SK-N-SH treated with all-trans-retinoic acid at 6 μM for 48 hours (cell line): Measurements from ENCODE around the gene ZIC5.

ENCODE experiments used
- ATAC-seq: fragments of 200-7000 bp; cut with Tn5 transposase; 3 replicates; pipeline ENCODE4 v1.9.1; 2020; ENCODE audit warnings: mild to moderate bottlenecking, moderate library complexity
- BACH2 ChIP-seq: fragments of 250-450 bp; sonication (Bioruptor Pico); IDR thresholded peaks from 2 replicates; pipeline ENCODE4 v1.9.0; 2021; ENCODE audit warnings: mild to moderate bottlenecking, borderline replicate concordance
- CSDC2 ChIP-seq: fragments of 250-450 bp; sonication (Bioruptor Pico); IDR thresholded peaks from 2 replicates; pipeline ENCODE4 v1.5.0; 2020; ENCODE audit warnings: mild to moderate bottlenecking, moderate library complexity
- CSRNP3 ChIP-seq: fragments of 250-450 bp; sonication (Bioruptor Pico); IDR thresholded peaks from 2 replicates; pipeline ENCODE4 v1.5.1; 2021; ENCODE audit warnings: mild to moderate bottlenecking, moderate library complexity
- ESRRG ChIP-seq: fragments of 250-450 bp; sonication (Bioruptor Pico); IDR thresholded peaks from 2 replicates; pipeline ENCODE4 v1.6.1; 2021; ENCODE audit warnings: mild to moderate bottlenecking
- GLIS3 ChIP-seq: fragments of 250-450 bp; sonication (Bioruptor Pico); IDR thresholded peaks from 2 replicates; pipeline ENCODE4 v1.5.0; 2020; ENCODE audit warnings: mild to moderate bottlenecking, moderate library complexity
- ISL1 ChIP-seq: fragments of 250-450 bp; sonication (Bioruptor Pico); IDR thresholded peaks from 2 replicates; pipeline ENCODE4 v2.1.2; 2022; ENCODE audit warnings: mild to moderate bottlenecking, moderate library complexity
- OSR1 ChIP-seq: fragments of 250-450 bp; sonication (Bioruptor Pico); IDR thresholded peaks from 2 replicates; pipeline ENCODE4 v1.8.0; 2022; ENCODE audit warnings: moderate library complexity, mild to moderate bottlenecking, inconsistent platforms
- POU6F1 ChIP-seq: fragments of 250-450 bp; sonication (Bioruptor Pico); IDR thresholded peaks from 2 replicates; pipeline ENCODE4 v1.8.0; 2021; ENCODE audit warnings: low read depth, mild to moderate bottlenecking, moderate library complexity, borderline replicate concordance
- PPARA ChIP-seq: fragments of 250-450 bp; sonication (Bioruptor Pico); IDR thresholded peaks from 2 replicates; pipeline ENCODE4 v1.5.0; 2020; ENCODE audit warnings: mild to moderate bottlenecking, borderline replicate concordance
- RARB ChIP-seq: fragments of 250-450 bp; sonication (Bioruptor Pico); IDR thresholded peaks from 2 replicates; pipeline ENCODE4 v1.8.0; 2021; ENCODE audit warnings: mild to moderate bottlenecking, moderate library complexity
- SNAI2 ChIP-seq: fragments of 250-450 bp; sonication (Bioruptor Pico); IDR thresholded peaks from 2 replicates; pipeline ENCODE4 v1.5.0; 2020; ENCODE audit warnings: mild to moderate bottlenecking, moderate library complexity
- TCF4 ChIP-seq: fragments of 250-450 bp; sonication (Bioruptor Pico); IDR thresholded peaks from 2 replicates; pipeline ENCODE4 v1.8.0; 2021; ENCODE audit warnings: mild to moderate bottlenecking, moderate library complexity, borderline replicate concordance
- TOX ChIP-seq: fragments of 250-450 bp; sonication (Bioruptor Pico); IDR thresholded peaks from 2 replicates; pipeline ENCODE4 v1.8.0; 2021; ENCODE audit warnings: mild to moderate bottlenecking, moderate library complexity, borderline replicate concordance
- TSHZ2 ChIP-seq: fragments of 250-450 bp; sonication (Bioruptor Pico); IDR thresholded peaks from 2 replicates; pipeline ENCODE4 v1.5.0; 2020; ENCODE audit warnings: mild to moderate bottlenecking, moderate library complexity
- ZC3H10 ChIP-seq: fragments of 250-450 bp; sonication (Bioruptor Pico); IDR thresholded peaks from 2 replicates; pipeline ENCODE4 v1.5.1; 2021; ENCODE audit warnings: mild to moderate bottlenecking, moderate library complexity
- ZFP3 ChIP-seq: fragments of 250-450 bp; sonication (Bioruptor Pico); IDR thresholded peaks from 2 replicates; pipeline ENCODE4 v1.5.0; 2020; ENCODE audit warnings: mild to moderate bottlenecking, moderate library complexity
- ZNF565 ChIP-seq: fragments of 450-650 bp; formaldehyde crosslinking; conservative IDR thresholded peaks from 2 replicates; pipeline ENCODE4 v1.5.0; 2020; ENCODE audit warnings: low read depth, mild to moderate bottlenecking, moderate library complexity
- ZNF70 ChIP-seq: fragments of 450-650 bp; formaldehyde crosslinking; IDR thresholded peaks from 2 replicates; pipeline ENCODE4 v1.5.0; 2020; ENCODE audit warnings: mild to moderate bottlenecking, moderate library complexity
- ZNF8 ChIP-seq: fragments of 450-650 bp; formaldehyde crosslinking; IDR thresholded peaks from 2 replicates; pipeline ENCODE4 v1.5.0; 2020; ENCODE audit warnings: mild to moderate bottlenecking, moderate library complexity
- TF ChIP-seq, protein P1 (sequence below): fragments of 250-450 bp; sonication (Bioruptor Pico); IDR thresholded peaks from 2 replicates; pipeline ENCODE4 v1.5.1; 2020; ENCODE audit warnings: low read depth, mild to moderate bottlenecking, moderate library complexity
- TF ChIP-seq, protein P2 (sequence below): fragments of 250-450 bp; sonication (Bioruptor Pico); IDR thresholded peaks from 2 replicates; pipeline ENCODE4 v1.8.0; 2020; ENCODE audit warnings: mild to moderate bottlenecking, moderate library complexity, borderline replicate concordance

The ZIC5 gene

DNA sequence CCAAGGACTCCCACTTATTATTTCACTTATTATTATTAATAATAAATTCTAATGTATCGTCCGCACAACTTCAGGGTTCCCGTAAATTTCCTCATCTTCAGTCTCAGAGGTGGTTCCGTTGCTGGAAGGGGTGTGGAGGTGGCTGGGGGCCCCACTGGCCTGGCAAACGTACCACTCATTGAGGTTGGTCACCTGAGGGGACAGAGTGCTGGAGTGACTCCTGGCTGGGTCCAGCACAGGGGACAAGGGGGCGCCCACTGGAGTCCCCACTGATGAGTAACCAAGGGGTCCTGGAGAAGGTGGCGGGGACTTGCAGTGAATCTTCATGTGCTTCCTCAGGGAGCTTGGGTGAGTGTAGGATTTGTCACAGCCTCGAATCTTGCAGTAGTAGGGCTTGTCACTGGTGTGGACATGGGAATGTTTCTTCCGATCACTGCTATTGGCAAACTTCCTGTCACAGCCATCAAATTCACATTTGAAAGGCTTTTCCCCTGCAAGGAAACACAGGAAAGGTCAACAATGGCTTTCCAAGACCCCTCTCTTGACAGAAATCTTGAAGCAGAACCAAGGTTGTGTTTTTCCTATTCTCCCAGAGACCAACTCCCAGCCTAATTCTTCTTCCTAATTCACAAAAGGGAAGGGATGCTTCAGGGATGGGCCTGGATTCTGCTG lies 6.1 kb downstream of the ZIC5 start (continued):
- TF ChIP-seq TSHZ2 (no peak), TOX (CRISPR knock-in tag) (no peak), ZFP3 (CRISPR knock-in tag) (no peak), CSRNP3 (CRISPR knock-in tag) (no peak), PPARA (CRISPR knock-in tag) (no peak), CSDC2 (CRISPR knock-in tag) (no peak), ISL1 (CRISPR knock-in tag) (no peak), OSR1 (CRISPR knock-in tag) (no peak)
- TF ChIP-seq, protein P1, sequence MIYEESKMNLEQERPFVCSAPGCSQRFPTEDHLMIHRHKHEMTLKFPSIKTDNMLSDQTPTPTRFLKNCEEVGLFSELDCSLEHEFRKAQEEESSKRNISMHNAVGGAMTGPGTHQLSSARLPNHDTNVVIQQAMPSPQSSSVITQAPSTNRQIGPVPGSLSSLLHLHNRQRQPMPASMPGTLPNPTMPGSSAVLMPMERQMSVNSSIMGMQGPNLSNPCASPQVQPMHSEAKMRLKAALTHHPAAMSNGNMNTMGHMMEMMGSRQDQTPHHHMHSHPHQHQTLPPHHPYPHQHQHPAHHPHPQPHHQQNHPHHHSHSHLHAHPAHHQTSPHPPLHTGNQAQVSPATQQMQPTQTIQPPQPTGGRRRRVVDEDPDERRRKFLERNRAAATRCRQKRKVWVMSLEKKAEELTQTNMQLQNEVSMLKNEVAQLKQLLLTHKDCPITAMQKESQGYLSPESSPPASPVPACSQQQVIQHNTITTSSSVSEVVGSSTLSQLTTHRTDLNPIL (CRISPR knock-in tag) = no peak

- ATAC-seq = no peak
- TF ChIP-seq CSRNP3 (CRISPR knock-in tag) (no peak), ZNF8 (CRISPR knock-in tag) (no peak), ESRRG (no peak), GLIS3 (CRISPR knock-in tag) (no peak), ISL1 (CRISPR knock-in tag) (no peak), SNAI2 (CRISPR knock-in tag) (no peak), TCF4 (CRISPR knock-in tag) (no peak), ZNF565 (no peak)
- TF ChIP-seq, protein P1 (CRISPR knock-in tag) = no peak
- TF ChIP-seq, protein P2, sequence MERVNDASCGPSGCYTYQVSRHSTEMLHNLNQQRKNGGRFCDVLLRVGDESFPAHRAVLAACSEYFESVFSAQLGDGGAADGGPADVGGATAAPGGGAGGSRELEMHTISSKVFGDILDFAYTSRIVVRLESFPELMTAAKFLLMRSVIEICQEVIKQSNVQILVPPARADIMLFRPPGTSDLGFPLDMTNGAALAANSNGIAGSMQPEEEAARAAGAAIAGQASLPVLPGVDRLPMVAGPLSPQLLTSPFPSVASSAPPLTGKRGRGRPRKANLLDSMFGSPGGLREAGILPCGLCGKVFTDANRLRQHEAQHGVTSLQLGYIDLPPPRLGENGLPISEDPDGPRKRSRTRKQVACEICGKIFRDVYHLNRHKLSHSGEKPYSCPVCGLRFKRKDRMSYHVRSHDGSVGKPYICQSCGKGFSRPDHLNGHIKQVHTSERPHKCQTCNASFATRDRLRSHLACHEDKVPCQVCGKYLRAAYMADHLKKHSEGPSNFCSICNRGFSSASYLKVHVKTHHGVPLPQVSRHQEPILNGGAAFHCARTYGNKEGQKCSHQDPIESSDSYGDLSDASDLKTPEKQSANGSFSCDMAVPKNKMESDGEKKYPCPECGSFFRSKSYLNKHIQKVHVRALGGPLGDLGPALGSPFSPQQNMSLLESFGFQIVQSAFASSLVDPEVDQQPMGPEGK (CRISPR knock-in tag) = no peak
These were observed 7.7 kb downstream of the ZIC5 start for GRCh38 chr13:99963816-99964339.

GRCh38 chr13:99962242-99962641 lies 9.3 kb downstream of the ZIC5 start:
- ATAC-seq = no peak
- no peak for TF ChIP-seq ZNF565
- no peak for TF ChIP-seq SNAI2 (CRISPR knock-in tag)
- no peak for TF ChIP-seq POU6F1 (CRISPR knock-in tag)
- no peak for TF ChIP-seq OSR1 (CRISPR knock-in tag)
- no peak for TF ChIP-seq BACH2 (CRISPR knock-in tag)
- no peak for TF ChIP-seq GLIS3 (CRISPR knock-in tag)
- TF ChIP-seq ZC3H10 = no peak
- TF ChIP-seq, protein P1 (CRISPR knock-in tag) = no peak
- no peak for TF ChIP-seq ZNF70
- no peak for TF ChIP-seq TCF4 (CRISPR knock-in tag)
- no peak for TF ChIP-seq RARB (CRISPR knock-in tag)
